Lower lobe of right lung (tissue), 2 donors: ENCODE results near the gene TRAK1. TPM values are rescaled to one million over a fixed set of nuclear protein-coding genes. Genes with fewer than 3 reads are reported as not detected.
A peak's percentile ranks its signal among the peaks of the same experiment; 100 is the strongest.
"Not testable (repeated sequence)": the region's sequence is repeated elsewhere in the genome, so short reads cannot be mapped to it uniquely, and the experiment has no call there.

Experiments
- ATAC-seq, 2 donors: fragments of 200-7000 bp; cut with Tn5 transposase; one replicate each; pipeline ENCODE4 v1.9.1; 2020 to 2022; ENCODE audit warnings: mild to moderate bottlenecking in 2 of 2, moderate library complexity in 2 of 2
- DNase-seq: peaks from one replicate; pipeline ENCODE4 v3.0.0-alpha.2; 2020
- H3K27ac ChIP-seq: fragments of 200-600 bp; one replicate; pipeline ENCODE4 v1.8.0; 2022
- H3K27me3 ChIP-seq: fragments of 200-600 bp; one replicate; pipeline ENCODE4 v1.8.0; 2022; ENCODE audit warnings: low read depth
- H3K36me3 ChIP-seq: fragments of 200-600 bp; one replicate; pipeline ENCODE4 v1.8.0; 2022; ENCODE audit warnings: mild to moderate bottlenecking
- H3K4me1 ChIP-seq: fragments of 200-600 bp; one replicate; pipeline ENCODE4 v1.8.0; 2022
- H3K4me3 ChIP-seq: fragments of 200-600 bp; one replicate; pipeline ENCODE4 v1.8.0; 2022; ENCODE audit warnings: mild to moderate bottlenecking
- H3K9me3 ChIP-seq: fragments of 200-600 bp; one replicate; pipeline ENCODE4 v1.8.0; 2022
- CTCF ChIP-seq: fragments of 200-600 bp; IDR thresholded peaks from one replicate; pipeline ENCODE4 v1.8.0; 2022; ENCODE audit warnings: antibody characterized with exemption, mild to moderate bottlenecking
- intact Hi-C: fragments of 100-400 bp; cut with DNase I; formaldehyde crosslinking; loops from one replicate; pipeline ENCODE4 v1.11.0; 2022
- long read RNA-seq: library from polyadenylated mRNA; unstranded; transcript quantifications from one replicate; pipeline ENCODE4 v2.0.0, GENCODE V29; 2021
- total RNA-seq: library from RNA; stranded (reverse); fragmentation: NEBNext Ultra II Directional; extraction: Animal tissue kit (Norgen Biotek cat#: 25700); gene quantifications from one replicate; pipeline ENCODE4 v1.2.1, GENCODE V29; 2021
- donor health status: DM: no; HTN: yes; CAD: no; lungs with severe emphysema.

Gene TRAK1
- total RNA-seq, result 50.6 TPM
- long read RNA-seq, full-length matches to known transcripts, result 7 of 113 reads
- long read RNA-seq, partial matches to known transcripts, result 66 of 113 reads
- long read RNA-seq, other reads (novel, unspliced or antisense), result 40 of 113 reads

- Histone ChIP-seq H3K36me3 (peaks cover 34% of the 10 kb centered on the region), H3K9me3 (no peaks in the 10 kb centered on the region), H3K27me3 (no peaks in the 10 kb centered on the region), H3K4me1 (peaks cover 4% of the 10 kb centered on the region), H3K4me3 (peak within 1 kb of the TSS; percentile 16), H3K27ac (peak within 1 kb of the TSS; percentile 63)
- ATAC-seq (peak; percentile 42 to 46), DNase-seq (no peak)
- intact Hi-C loops, result no loop called here
- TF ChIP-seq CTCF, result no peak
These were observed at the start of gene TRAK1 for GRCh38 chr3:42090973-42091731. Gene TRAK1, plus strand, starts transcription at chr3:42091357. Its CDS starts 113 bp downstream, at chr3:42091470.

- peaks cover 24% of the 10 kb centered on the region for H3K4me1 ChIP-seq
- no peaks in the 10 kb centered on the region for H3K27me3 ChIP-seq
- intact Hi-C loops, result no loop called here
- H3K9me3 ChIP-seq, result no peaks in the 10 kb centered on the region
- no peak overlapping the region for H3K4me3 ChIP-seq
- peak in 1 of 2 donors; percentile 47 for ATAC-seq
- peak overlapping the region; percentile 10 for H3K27ac ChIP-seq
- DNase-seq, result no peak
- TF ChIP-seq CTCF, result no peak
- H3K36me3 ChIP-seq, result no peaks in the 10 kb centered on the region
These were observed 48.4 kb upstream of the TRAK1 start for GRCh38 chr3:42042747-42043098.

- intact Hi-C loops, result no loop called here
- ATAC-seq (peak; percentile 62), DNase-seq (no peak)
- no peak overlapping the region for H3K4me3 ChIP-seq
- no peak for TF ChIP-seq CTCF
- H3K9me3 ChIP-seq, result no peaks in the 10 kb centered on the region
- no peaks in the 10 kb centered on the region for H3K27me3 ChIP-seq
- no peaks in the 10 kb centered on the region for H3K36me3 ChIP-seq
- H3K4me1 ChIP-seq, result peaks cover 23% of the 10 kb centered on the region
- peak overlapping the region; percentile 22 for H3K27ac ChIP-seq
These were observed 47.9 kb upstream of the TRAK1 start for GRCh38 chr3:42043099-42043813.

GRCh38 chr3:42045708-42046243 is 45.4 kb upstream of the TRAK1 start:
- DNase-seq (no peak), ATAC-seq (no peak)
- Histone ChIP-seq H3K27me3 (no peaks in the 10 kb centered on the region), H3K27ac (no peak overlapping the region), H3K4me3 (no peak overlapping the region), H3K4me1 (peaks cover 23% of the 10 kb centered on the region), H3K9me3 (no peaks in the 10 kb centered on the region), H3K36me3 (no peaks in the 10 kb centered on the region)
- TF ChIP-seq CTCF, result no peak
- intact Hi-C loops, result no loop called here

GRCh38 chr3:42048526-42048925 is 42.6 kb upstream of the TRAK1 start:
- H3K36me3 ChIP-seq, H3K27ac ChIP-seq, DNase-seq, H3K4me3 ChIP-seq, ATAC-seq, H3K9me3 ChIP-seq, H3K27me3 ChIP-seq, intact Hi-C loops: not testable (repeated sequence)
- peaks cover 30% of the 10 kb centered on the region for H3K4me1 ChIP-seq
